H1 (cell line): ENCODE measurements around the gene ABCC9. TPM values are rescaled to one million over a fixed set of nuclear protein-coding genes. Genes with fewer than 3 reads are reported as not detected.

Source experiments
- CHD7 ChIP-seq: fragments of 300-600 bp; sonication (generic); IDR thresholded peaks from 2 replicates; pipeline ENCODE4 v1.7.1; 2012; ENCODE audit warnings: low read length, moderate library complexity, mild to moderate bottlenecking, inconsistent platforms; ENCODE audit not compliant: insufficient replicate concordance
- EZH2 ChIP-seq: fragments of 200-600 bp; sonication (generic); IDR thresholded peaks from 2 replicates; pipeline ENCODE4 v1.7.1; 2012; ENCODE audit warnings: low read depth, mild to moderate bottlenecking, moderate library complexity, low read length, inconsistent platforms; ENCODE audit not compliant: severe bottlenecking
- RNF2 ChIP-seq: fragments of 200-900, 300-1000 bp; sonication (generic); IDR thresholded peaks from 2 replicates; pipeline ENCODE4 v1.7.1; 2016; ENCODE audit warnings: borderline replicate concordance, low read depth, mild to moderate bottlenecking, antibody characterized with exemption, low read length; ENCODE audit not compliant: poor library complexity, severe bottlenecking; ENCODE audit errors: missing control alignments
- SAP30 ChIP-seq: fragments of 300-600 bp; sonication (generic); IDR thresholded peaks from 2 replicates; pipeline ENCODE4 v1.7.1; 2012; ENCODE audit warnings: low read length, moderate library complexity, mild to moderate bottlenecking, inconsistent platforms; ENCODE audit not compliant: insufficient read depth, insufficient replicate concordance
- TAF7 ChIP-seq: optimal IDR thresholded peaks from 2 replicates; pipeline ENCODE3; 2011; ENCODE audit warnings: low read depth, mild to moderate bottlenecking, inconsistent platforms, low read length, moderate library complexity, borderline replicate concordance
- TCF12 ChIP-seq: IDR thresholded peaks from 2 replicates; pipeline ENCODE4 v1.6.1; 2011; ENCODE audit warnings: low read depth, mild to moderate bottlenecking, low read length
- USF2 ChIP-seq: IDR thresholded peaks from 2 replicates; pipeline ENCODE4 v1.6.1; 2011; ENCODE audit warnings: low read length, improper control_type of control experiment
- polyA plus RNA-seq, 7 experiments: library from polyadenylated mRNA; depleted of rRNA in 3 of 7; stranded (reverse) in 5 of 7; unstranded in 2 of 7; fragments of >200 nt in 5 of 7; fragments of 200-250 nt in 2 of 7; gene quantifications; 1 replicate in 5 of 7; 2 replicates in 1 of 7; 4 replicates in 1 of 7; pipeline versions ENCODE4 v1.2.1 to v1.2.3, GENCODE V29; 2011 to 2013; ENCODE audit warnings: missing spikeins in 2 of 7, mixed read lengths in 2 of 7
- total RNA-seq: library from RNA; stranded (reverse); fragmentation: NEBNext Ultra II Directional; extraction: Animal tissue kit (Norgen Biotek cat#: 25700); gene quantifications from 2 replicates; pipeline ENCODE4 v1.2.1, GENCODE V29; 2021

Gene ABCC9
- total and polyA plus RNA-seq, 2 of the 8 experiments (the other 6 are each of a cell fraction or from before 2014, with no cell fraction given) = under 0.01 TPM; not detected in 1

- TF ChIP-seq SAP30 = no peak
- no peak for TF ChIP-seq RNF2
- no peak for TF ChIP-seq USF2
- no peak for TF ChIP-seq TCF12
- TF ChIP-seq EZH2 = no peak
- no peak for TF ChIP-seq TAF7
- no peak for TF ChIP-seq CHD7
Measured at GRCh38 chr12:21851151-21851550, 90.1 kb downstream of the ABCC9 start (continued).
